GM21529 (cell line): ENCODE results near the gene ZNF646.
"Not testable (repeated sequence)": the region's sequence is repeated elsewhere in the genome, so short reads cannot be mapped to it uniquely, and the experiment has no call there.

Experiments used
- ATAC-seq: cut with Tn5 transposase; IDR thresholded peaks from one replicate; pipeline ENCODE4 v1.9.1; 2021; ENCODE audit not compliant: unreplicated experiment

The ZNF646 gene

DNA sequence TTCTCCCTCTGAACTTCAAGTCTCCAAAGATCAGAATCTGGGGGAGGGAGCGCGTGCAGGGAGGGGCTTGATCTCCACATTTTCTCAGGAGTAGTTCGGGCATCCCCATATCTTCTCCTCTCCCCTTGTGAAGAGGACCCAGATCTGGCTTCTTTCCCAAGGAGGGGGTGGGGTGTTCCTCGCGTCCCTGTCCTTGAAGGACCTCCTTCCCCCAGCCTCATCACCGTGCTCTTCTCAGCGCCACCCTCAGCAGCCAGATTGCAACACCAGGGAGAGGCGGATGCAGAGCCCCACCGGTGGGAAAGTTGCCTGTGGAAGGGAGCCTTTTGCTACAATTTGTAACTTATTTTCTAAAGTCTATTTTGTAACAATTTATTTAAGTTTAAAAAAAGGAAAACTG, 8.9 kb downstream of the ZNF646 start:
- ATAC-seq: no peak

DNA sequence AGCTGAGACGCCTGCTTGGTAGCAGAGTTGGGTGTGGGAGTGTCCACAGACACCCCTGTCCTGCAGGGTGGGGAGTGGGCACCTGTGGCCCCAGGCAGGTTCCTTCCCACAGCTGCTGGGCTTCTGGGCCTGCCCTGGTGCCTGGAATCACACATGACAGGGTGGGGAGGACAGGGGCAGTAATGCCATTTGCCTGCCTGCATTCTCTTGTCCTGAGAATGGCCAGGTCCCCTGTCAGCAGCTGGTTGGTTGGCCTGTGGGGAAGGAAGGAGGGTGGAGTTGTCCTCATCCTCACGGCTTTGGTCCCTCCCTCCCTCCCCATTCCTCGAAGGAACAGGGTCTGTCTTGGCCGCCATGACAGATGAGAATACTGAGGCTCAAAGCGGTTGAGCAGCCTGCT, 9.3 kb downstream of the ZNF646 start:
- ATAC-seq: no peak

DNA sequence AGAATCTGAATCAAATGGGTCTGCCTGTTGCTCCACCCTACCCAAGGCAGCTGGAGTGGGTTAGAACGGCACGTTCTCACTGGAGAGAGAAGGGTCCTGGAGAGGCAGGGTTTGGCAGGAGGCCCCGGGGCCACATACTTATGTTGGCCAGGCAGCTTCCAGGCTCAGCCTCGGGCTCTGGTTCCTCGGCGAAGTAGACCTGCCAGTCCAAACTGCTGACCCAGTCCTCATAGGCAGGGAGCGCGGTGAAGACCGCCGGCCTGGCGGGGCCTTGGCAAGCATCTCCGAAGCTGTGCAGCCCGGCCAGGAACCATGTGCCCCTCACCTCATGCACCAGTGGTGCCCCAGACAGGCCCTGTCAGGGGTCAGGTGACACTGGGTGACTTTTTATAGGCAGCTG, 9.8 kb downstream of the ZNF646 start:
- no peak for ATAC-seq

DNA sequence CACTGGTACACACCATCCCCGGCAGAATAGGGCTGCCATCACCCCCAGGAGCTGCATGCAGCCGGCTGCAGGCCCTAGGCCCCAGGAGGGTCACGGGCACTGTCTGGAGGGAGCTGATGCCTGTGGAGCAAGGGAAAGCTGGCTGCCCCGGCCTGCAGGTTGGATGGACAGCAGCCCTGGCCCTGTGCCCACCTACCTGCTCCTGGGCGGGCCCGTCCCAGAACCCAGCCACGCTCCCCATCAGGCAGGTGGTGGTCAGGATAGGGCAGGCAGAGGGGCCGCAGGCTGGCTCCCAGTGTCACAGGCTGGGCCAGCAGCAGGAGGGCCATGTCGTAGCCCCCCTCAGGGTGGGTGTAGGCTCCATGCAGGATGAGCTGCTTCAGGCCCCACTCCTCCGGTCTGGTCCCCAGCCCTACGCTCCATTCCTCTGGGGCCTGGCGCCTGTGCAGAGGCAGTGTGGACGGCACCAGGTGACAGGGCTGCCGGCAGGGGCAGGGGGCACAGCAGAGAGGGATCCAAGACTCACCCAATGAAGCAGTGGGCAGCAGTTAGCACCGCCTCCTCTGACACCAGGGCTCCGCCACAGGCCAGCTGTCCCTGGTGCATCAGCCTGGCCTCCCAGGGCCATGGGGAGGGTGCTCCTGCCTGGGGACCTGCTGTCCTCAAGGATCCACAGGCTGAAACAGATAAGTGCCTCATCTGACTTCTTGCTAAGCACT, 10.5 kb downstream of the ZNF646 start:
- ATAC-seq: no peak

DNA sequence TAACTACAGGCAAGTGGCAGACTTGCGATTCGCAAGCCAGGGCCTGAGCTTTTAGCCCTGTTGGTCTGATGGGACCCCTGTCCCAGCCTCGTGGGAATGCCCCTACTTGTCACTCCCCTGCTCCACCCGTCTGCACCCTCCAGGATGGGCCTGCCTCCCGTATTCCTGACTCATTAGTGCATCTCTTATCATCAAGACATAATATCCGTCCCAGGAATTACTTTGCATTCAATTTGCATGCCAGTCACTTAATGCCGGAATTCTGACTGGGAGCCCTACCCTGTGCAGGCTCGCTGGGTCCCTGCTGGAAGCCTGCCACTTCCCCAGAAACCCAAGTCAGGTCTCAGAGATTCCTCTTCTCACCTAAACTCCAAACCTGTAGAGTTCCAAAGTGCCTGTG, 11.2 kb downstream of the ZNF646 start:
- ATAC-seq: no peak

DNA sequence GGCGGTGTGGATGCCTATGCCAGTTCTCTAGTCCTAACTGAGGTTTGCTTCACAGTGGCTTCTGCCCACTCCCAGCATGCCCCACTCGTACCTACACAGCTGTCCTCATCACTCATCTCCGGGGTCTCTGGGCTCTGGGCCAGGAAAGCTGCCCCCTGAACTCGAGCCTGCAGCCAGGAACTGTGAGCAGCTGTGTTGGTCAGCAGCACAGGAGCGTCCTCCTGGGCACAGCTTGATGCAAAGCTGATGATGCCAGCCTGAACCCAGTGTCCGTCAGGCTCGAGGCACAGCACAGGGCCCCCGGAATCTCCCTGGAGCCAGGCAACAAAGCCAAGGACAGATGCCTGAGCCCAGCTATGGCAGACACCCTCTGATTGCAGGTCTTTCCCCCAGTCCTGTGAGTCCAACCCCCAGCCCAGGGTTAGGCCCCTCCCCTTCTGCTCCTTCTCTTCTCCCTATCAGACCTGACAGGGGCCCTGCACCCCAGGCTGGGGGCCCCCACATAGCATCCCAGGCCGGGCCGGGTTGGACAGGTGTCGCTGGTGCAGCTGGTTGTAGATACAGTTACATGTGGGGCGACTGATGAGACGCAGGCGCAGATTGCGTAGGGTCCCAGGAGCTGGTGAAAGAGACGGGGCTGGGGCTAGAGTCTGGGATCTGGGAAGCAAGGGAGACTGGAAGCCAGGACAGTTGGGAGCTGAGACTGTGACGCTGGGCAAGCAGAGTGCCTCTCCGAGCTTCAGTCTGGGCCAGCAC, 11.8 kb downstream of the ZNF646 start:
- no peak for ATAC-seq

DNA sequence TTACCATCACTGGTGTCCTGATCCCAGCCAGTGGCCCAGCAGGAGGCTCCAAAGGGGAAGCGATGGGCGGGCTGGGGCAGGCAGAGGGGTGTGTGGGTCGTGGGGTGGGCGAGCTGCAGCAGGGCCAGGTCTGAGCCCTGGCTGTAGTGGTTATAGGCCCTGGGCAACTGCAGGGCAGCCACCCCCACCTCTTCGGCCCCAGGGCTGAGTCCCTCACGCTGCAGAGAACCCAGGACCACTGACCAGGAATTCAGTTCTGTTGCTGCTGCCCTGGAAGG, 12.3 kb downstream of the ZNF646 start:
- no peak for ATAC-seq

DNA sequence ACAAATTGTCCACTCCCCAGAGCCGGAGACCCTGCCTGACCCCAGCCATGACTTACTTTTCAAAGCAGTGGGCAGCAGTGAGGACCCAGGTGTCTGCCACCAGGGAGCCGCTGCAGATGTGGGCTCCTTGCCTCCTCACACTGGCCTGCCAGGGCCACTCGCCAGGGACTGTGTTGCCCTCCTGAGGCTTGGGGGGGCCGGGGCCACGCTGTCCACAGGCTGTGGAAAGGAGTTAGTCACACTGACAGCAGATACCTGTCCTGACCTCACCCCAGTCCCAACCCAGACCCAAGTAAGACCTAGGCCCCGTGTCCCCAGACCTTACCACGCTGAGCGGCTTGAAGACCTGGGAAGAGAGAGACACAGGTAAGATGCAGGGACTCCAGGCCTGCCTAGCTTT, 13.3 kb downstream of the ZNF646 start:
- no peak for ATAC-seq

DNA sequence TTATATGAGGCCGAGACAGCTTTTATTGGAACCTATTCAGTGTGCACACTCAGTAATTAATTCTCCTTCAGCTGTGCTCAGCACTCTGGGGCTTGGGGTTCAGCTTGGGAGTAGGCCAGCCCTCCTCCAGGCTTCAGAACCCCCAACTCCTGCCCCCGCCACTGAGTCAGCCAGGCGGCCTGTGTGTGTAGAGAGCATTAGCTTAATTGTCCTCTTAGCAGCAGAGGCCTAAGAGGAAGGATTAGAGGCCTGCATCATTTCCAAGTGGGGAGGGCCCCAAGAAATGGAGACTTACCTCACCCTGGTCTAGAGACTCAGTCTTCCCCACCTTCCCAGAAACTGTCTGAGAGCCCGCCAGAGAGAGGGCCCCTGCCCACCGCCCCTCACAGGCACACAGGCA, 13.7 kb downstream of the ZNF646 start:
- ATAC-seq: no peak

DNA sequence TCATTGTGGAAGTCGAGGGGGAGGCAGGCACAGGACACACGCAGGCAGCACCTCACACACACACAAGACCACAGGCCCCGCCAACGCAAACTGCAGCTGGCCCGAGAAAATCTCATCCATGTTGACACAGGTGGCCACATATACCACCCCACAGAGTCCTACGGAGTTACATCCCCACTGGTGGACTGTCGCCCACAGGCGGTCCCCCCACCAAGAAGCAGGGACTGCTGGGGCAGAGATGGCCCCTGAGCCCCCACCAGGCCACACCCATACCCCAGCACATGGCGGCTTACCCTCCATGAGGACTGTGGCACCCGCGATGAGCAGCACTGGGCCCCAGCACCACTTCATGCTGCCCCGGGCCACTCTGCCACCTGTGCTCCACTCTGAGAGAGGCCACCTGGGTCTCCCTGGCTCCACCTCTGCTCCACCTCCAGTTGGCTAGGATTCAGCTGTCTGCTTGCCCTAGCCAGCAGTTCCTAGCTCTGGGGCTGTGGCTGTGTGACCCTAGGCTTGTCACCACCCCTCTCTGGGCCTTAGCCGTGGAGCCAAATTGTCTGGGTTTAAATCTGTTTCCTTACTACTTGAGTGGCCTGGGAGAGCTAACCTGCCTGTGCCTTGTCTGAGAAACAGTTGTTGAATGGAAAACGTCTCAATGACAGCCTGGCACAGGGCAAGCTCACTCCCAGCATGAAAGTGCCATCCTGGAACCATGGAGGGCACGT, 14.4 kb downstream of the ZNF646 start, which contains the start of gene PRSS53:
PRSS53 (minus strand) TSS at position 485 of the 725 bp plus-strand sequence; CDS start at position 351, 134 bp downstream.
- ATAC-seq: no peak

DNA sequence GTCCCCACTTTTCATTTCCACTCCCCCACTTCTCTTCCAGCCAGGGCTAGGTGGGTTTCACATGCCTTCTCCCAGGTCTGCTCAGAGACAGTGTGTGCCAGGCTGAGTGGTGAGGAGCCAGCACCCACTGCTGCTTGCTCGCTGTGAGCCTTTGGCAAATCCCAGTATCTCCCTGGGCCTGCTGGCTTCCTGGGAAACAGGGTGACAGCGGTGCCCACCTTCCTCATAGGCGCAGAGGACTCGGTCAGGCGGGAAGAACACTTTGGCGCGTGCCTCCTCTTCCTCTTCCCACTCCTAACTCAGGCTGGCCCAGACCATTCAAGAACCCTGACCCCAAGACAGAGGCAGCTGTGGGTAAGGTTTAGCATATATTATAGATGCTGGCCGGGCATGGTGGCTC, 15.0 kb downstream of the ZNF646 start:
- ATAC-seq: no peak

DNA sequence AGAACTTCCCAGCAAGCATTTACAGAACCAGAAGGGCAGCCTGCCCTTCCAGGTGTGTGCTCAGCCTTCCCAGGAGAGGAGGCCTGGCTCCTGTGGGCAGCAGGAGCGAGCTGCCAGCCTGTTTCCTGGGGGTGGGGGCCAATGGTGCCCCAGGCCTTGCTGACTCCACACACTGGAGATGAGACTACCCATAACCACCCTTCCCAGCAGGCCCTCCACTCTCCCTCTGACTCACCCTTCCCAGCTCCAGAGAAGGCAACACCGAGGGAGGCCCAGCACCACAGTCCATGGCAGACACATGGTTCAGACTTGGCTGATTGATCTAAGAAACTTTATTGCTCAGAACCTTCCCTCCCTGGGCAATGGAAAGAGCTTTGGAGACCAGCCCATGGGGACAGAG, 16.3 kb downstream of the ZNF646 start:
- no peak for ATAC-seq

DNA sequence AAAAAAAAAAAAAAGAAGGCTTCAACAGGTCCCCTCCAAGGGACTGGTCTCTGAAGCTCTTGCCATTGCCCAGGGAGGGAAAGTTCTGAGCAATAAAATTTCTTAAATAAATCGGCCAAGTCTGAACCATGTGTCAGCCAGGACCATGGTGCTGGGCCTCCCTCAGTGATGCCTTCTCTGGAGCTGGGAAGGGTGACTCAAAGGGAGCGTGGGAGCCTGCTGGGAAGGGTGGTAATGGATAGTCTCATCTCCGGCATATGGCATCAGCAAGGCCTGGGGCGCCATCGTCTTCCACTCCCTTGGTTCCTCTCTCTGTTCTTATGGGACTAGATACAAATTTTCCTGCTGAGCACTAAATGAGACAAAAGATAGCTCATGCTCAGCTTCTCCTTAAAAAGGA, 18.1 kb downstream of the ZNF646 start:
- ATAC-seq: no peak

DNA sequence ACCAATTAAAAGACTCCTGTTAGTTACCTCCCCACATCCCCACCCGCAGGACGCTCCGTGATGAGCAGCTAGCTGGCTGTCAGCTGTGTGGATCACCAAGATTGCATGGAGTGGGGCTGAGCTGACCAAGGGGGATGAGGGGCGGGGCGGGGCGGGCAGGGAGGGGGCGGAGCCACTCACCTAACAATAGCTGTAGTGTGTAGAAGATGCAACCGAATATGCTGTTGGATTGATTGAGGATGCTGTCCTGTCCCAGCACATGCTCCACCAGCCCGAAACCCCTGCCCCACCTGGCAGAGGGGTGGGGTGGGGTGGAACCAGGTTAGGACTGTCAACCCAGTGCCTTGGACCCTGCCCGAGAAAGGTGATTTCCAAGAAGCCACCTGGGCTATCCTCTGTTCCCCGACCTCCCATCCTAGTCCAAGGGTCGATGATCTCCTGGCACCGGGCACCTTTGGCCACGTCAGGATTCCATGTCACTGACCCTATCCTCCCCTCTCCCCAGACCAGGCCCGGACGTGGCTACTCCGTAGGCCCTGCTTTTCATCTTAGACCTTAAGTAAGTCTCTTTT, 19.0 kb downstream of the ZNF646 start:
- ATAC-seq: no peak

DNA sequence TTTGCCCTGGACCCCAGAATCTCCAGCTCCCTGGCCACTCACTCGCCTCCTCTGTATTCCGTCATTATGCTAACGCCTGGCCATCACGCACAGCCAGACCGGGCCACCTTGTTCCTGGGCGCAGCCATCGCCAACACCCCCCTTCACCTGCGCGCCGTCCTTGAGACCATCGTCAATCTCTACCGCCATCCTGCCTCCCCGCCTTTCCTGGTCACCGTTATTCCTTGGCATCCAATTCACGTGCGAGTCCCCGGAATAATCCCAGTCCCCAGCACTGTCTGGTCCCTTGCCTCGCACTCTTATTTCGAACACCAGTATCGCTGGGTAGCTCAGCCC, 19.8 kb downstream of the ZNF646 start:
- no peak for ATAC-seq

DNA sequence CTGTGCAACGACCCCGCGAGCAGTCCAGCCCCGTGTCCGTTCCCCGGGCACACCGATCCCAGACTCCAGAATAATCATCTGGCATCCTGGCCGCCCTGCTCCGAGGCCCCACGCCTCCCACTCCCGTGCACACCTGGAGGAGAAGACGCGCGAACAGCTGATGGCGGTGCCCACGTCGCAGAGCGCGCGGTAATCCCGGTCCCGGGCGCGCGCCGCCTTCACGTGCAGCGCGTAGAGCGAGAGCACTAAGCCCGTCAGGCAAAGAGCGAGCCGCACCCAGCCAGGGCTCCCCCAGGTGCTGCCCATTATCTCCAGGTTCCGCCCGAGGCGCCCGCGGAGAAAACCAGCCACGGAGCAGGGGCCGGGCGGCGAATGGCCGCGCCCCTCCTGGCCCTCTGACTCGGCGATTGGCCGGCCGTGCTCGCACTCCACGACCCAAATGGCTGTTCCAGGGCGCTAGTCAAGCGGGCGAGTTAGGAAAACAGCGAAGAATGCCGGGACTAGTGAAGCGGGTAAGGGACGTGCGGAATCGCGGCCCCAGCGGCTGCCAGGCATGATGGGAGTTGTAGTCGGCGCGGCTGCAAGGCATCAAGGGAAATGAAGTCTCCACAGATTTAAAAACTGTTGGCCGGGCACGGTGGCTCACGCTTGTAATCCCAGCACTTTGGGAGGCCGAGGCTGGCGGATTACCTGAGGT, 20.4 kb downstream of the ZNF646 start, which contains the start of gene VKORC1:
VKORC1 (minus strand) TSS at position 374 of the 697 bp plus-strand sequence; CDS start at position 306, 68 bp downstream.
- ATAC-seq: peak; percentile 85

DNA sequence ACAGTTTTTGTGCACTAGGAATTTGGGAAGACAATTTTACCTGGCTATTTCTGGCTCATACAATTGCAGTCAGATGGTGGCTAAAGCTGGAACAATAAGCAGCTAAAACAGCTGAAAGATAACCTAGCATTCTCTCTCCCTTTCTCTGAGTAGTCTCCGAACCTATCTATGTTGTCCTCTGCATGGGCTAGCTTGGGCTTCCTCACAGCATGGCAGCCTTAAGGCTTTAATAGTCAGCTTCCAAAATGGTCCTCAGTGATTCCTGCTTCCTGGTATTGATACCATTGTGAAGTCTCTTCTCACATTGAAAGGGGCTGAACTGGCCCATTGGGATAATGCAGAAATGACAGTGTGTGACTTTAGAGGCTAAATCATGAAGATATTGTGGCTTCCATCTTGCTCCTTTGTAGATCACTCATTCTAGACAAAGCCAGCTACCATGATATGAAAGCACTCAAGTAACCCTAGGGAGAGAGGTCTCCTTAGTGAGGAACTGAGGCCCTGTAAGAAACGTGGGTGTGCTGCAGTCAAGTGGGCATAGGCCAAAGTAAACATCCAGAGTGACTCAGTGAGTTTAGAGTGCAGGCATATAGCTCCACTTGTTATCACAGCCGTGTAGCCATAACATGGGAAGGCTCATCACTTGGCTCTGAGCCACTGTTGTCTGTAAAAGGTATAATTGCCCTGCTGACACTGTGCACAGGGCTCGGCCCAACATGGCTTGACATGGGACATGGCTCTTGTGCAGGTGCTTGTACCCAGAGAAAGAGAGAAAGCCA, 25.8 kb downstream of the ZNF646 start:
- no peak for ATAC-seq

DNA sequence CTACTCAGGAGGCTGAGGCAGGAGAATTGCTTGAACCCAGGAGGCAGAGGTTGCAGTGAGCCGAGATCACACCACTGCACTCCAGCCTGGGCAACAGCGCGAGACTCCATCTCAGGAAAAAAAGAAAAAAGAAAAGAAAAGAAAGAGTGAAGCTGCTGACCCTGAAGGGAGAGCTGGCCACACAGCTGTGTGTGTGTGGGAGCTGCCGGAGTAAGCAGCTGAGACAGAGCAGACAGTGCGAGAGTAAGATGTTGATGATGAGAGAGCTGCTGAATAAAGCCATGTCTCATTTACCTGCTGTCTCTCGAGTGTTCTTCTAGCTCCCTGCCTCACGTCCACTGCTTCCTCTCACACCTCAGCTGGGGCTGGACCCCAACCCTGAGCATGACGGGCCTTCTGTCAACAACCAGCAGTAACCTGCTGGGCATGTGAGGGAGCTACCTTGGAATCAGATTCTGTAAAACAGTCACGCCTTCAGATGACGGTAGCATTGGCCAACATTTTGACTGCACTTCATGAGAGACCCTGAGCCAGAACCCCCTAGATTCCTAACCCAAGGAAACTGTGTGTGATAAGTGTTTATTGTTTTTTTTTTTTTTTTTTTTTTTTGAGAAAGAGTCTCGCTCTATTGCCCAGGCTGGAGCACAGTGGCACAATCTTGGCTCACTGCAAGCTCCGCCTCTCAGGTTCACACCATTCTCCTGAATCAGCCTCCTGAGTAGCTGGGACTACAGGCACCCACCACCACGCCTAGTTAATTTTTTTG, 26.8 kb downstream of the ZNF646 start:
- not testable (repeated sequence) for ATAC-seq

DNA sequence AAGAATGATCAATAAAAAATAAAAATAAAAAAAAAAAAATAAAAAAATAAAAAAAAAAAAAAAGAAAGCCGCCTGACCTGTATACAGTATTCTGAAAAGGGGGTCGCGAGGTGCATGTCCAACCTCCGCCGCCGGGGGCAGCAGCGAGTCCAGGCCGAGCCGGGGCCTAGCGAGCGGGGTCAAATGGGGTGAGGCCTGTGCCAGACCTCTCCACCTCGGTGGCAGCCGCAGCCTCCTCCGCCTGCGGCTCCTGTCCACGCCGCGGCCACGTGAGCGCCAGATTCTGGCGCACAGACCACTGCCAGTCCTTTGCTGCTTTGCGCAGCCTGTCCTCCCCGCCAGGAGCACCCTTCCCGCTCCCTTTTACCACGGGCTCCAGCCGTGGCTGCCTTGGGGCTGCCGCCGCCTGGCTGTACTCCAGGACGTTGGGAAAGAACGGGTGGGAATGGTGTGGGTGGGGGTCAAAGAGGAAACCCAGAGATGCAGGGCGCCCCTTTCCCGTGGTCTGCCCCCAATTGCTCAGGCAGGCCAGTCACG, 31.5 kb downstream of the ZNF646 start:
- ATAC-seq: peak; percentile 44
